ENCODE measurements around the gene FGF14. TPM values are rescaled to one million over a fixed set of nuclear protein-coding genes. Genes with fewer than 3 reads are reported as not detected.

Gene FGF14
- total RNA-seq, 1 donor from 2014 or later, result 0.16 TPM

DNA sequence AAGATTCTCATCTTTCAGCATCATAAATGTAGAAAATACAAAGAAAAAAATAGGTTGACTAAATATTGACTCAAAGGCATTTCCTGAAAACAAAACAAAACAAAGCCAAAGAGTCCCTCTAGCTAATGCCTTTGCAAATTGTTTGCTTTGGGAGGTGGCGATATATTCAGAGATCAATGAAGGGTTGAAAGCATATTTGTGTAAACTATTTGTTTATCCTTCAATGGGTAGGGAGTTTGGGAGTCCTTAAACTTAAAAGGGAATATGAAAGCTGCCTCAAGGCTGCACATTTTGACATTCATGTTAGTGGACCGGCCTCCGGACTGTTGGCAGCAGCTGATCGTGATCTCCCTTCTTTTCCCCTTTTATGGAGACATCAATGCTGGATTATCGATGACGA lies 691.9 kb downstream of the FGF14 start:
- ATAC-seq, result no peak

DNA sequence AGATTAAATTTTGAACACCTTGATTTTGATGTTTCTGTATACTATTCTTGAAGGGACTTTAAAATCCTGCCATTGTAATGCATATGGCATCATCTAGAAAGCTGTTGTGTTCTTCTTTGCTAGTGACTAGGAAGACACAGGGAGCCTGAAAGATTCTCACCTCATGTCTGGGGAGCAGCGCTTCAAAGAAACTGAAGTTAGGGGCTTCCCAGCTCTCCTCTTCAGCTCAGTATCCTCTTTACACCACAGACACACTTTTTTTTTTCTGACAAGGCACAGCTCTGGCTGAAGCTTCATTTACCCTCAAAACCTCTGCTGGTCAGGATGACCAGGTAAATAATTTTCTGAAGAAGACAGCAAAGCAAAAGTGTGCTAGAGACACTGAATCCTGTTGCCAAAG lies 693.7 kb downstream of the FGF14 start:
- ATAC-seq, result no peak

DNA sequence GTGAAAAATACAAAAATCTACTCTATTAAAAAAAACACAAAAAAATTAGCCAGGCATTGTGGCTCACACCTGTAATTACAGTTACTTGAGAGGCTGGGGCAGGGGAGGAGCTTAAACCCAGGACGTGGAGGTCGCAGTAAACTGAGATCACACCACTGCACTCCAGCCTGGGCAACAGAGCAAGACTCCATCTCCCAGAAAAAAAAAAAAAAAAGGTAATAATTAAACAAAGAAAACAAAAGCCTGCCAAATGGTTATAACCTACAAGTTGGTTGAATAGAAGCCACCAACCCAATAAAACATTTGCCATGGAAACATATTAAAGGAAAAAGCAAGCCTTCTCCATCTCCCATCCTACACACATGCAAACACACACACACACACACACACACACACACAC lies 694.2 kb downstream of the FGF14 start:
- no peak for ATAC-seq

GRCh38 chr13:101706651-101707050 lies 695.2 kb downstream of the FGF14 start:
- no peak for ATAC-seq

- ATAC-seq, result no peak
Measured at GRCh38 chr13:101703838-101704237, 698.0 kb downstream of the FGF14 start.

- no peak for ATAC-seq
Measured at GRCh38 chr13:101703081-101703480, 698.8 kb downstream of the FGF14 start.

DNA sequence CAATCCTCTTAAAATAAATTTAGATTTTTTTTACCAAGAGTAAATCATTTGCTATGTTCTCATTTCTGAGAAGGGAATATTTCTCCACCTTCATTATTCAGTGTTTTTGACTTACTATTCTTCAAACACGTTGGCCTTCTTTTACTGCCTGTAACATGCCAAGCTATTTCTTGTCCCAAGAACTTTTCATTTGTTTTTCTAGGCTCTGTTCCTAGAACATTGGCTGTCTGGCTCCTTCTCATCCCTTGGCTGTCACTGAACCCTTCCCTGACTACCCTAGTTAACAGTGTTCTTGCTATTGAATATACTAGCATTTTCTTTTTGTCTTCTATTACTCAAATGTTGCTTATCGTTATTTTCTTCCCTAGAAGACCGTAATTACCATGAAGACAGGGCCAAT lies 701.2 kb downstream of the FGF14 start:
- ATAC-seq, result no peak

- ATAC-seq, result no peak
Measured at GRCh38 chr13:101698400-101698799, 703.4 kb downstream of the FGF14 start.

GRCh38 chr13:101697745-101698144 lies 704.1 kb downstream of the FGF14 start:
- ATAC-seq, result no peak

DNA sequence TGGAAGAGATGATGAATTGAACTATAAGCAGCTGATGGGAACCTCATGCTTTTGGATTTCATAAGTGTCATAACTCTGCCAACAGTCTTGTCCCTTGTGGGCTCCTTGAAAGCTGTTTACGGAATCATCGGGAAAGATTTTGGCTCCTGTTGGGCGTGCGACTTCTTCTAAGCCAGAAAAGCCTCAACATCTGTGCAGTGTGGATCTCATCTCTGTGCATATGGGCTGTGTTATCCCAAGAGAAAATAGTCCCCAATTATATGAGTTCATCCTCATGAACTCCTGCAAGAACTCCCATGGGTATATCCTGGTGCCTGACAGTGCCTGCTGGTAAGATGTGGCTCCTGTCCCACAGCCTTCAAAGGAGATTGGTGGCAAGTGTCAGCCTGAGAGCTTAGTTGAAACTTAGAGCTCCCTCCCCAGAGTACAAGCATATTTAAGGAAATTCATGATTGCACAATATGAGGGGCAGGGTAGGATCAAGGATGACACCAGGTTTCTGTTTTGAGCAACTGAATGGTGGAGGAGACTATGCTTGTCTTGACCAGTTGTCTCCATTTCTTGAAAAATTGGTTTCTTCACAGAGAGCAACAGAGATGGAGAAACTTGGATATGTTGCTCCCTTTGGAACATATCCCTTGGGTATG lies 705.9 kb downstream of the FGF14 start:
- no peak for ATAC-seq

GRCh38 chr13:101691341-101691860 lies 710.4 kb downstream of the FGF14 start:
- ATAC-seq, result no peak

- no peak for ATAC-seq
Measured at GRCh38 chr13:101690871-101691270, 711.0 kb downstream of the FGF14 start.

- ATAC-seq, result no peak
Measured at GRCh38 chr13:101686003-101686402, 715.8 kb downstream of the FGF14 start.

DNA sequence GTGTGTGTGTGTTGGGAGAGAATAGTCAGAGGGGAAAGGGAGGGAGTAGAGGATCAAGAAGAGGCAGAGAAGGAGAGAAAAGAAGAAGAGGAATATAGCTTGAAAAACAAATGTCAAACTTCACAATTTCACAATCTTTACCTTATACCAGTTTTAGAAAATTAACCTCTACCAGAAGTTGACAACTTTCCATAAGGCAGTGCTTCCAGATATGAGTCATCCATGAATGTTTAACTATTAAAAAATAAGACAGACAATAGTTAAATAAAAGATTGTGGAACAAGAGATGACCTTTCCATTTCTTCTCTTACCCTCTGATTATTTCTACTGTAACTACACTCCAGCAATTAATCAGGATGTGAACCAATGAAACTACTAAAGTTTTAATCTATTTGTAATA lies 720.0 kb downstream of the FGF14 start:
- no peak for ATAC-seq

DNA sequence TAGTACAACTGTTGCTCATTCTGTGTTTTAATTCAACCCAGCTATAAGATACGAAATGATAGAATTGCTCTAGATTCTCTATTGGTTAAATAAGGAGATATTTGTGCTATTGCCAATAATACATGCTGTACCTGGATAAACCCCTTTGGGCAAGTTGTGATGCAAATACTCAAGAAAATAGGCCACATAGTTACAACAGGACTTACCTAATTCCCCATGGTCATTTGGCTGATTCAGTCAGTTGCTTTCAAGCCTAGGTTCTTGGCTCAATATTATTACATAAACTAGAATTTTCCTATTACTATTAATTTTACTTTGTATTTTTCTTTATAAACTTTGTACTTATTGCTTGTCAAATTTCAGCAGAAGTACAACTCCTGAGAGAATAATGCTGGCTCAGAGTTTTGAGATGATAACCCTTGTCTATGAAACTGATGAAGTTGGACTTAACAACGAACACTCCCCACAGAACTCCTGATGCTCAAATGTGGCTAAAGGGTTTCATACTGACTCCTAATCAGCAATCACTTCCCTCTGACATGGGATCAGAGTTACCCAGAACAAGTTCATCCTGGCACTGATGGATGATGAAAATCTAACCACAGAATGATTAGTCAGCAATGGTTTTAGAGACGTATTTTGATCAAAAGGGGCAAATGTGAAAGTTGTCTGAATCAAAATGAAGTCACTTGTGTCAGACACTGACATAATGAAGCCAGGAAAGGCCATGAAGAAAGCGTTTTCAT lies 728.3 kb downstream of the FGF14 start:
- ATAC-seq, result no peak

DNA sequence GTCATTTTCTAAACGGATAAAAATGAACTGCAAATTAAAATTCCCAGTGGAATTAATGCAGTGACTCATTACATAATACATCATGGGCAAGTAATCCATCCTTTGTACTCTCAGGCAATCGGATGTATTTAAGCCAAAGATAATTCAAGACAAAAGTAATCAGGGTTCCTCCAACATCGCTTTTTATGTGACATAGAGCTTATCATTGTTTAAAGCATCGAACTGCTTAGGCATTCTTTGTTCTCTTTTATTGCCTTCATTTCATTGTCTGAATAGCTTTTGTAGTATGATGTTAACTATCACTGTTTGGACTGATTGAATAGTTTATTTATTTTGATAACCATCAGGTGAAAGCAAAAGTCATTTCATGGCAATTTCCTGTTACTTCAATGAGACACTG lies 740.0 kb downstream of the FGF14 start:
- ATAC-seq, result no peak

Other genes with a start within 250 kb of the FGF14 start
- 17.3 TPM for gene TPP2, start 194.9 kb upstream of the FGF14 start, total RNA-seq

Measured in esophagus mucosa (tissue), 1 donor.